C4-2B (cell line): Measurements from ENCODE around the gene HDAC4.

Experiments used
- CTCF ChIP-seq: fragments of 450-650 bp; conservative IDR thresholded peaks from 2 replicates; pipeline ENCODE4 v1.5.1; 2017; ENCODE audit warnings: mild to moderate bottlenecking
- ZFX ChIP-seq: fragments of 450-650 bp; IDR thresholded peaks from 2 replicates; pipeline ENCODE4 v1.6.1; 2017

GRCh38 chr2:239431536-239431935 is 30.7 kb upstream of the HDAC4 start:
- TF ChIP-seq CTCF (no peak), ZFX (no peak)
